PC-3 (cell line): Measurements from ENCODE around the gene KCNG2. TPM values are rescaled to one million over a fixed set of nuclear protein-coding genes. Genes with fewer than 3 reads are reported as not detected.

Experiments used
- ATAC-seq: fragments of 200-7000 bp; cut with Tn5 transposase; 2 replicates; pipeline ENCODE4 v1.9.1; 2020; ENCODE audit warnings: mild to moderate bottlenecking, moderate library complexity
- BruUV-seq: library from RNA; stranded (reverse); fragments of 400-500 nt; replicated peaks from 2 replicates; lab custom pipeline; 2021; lab: Mats Ljungman, UMichigan
- CTCF ChIA-PET: fragments of 300-600 bp; sonication (Branson Sonifier 250); formaldehyde crosslinking; loops from one replicate; lab custom pipeline; 2022; ENCODE audit warnings: antibody characterized with exemption; lab: Charles Lee
- POLR2A ChIA-PET: fragments of 300-600 bp; sonication (Branson Sonifier 250); formaldehyde crosslinking; loops from one replicate; lab custom pipeline; 2022; ENCODE audit warnings: antibody characterized with exemption; ENCODE audit not compliant: unreplicated experiment; lab: Charles Lee
- DNase-seq: peaks from one replicate; pipeline ENCODE4 v3.0.0-alpha.2; 2015
- H2AFZ ChIP-seq: fragments of 300-600 bp; sonication (generic); 2 replicates; pipeline ENCODE4 v1.6.0; 2016; ENCODE audit warnings: antibody characterized with exemption, low read length
- H3F3A ChIP-seq: fragments of 300-600 bp; sonication (generic); one replicate; pipeline ENCODE4 v1.6.0; 2017; ENCODE audit warnings: antibody characterized with exemption, low read length, control low read depth, mild to moderate bottlenecking; ENCODE audit not compliant: unreplicated experiment
- H3K27ac ChIP-seq: fragments of 300-600 bp; sonication (generic); 2 replicates; pipeline ENCODE4 v1.5.1; 2016; ENCODE audit warnings: mild to moderate bottlenecking, low read length
- H3K27me3 ChIP-seq: fragments of 300-600 bp; sonication (generic); 2 replicates; pipeline ENCODE4 v1.6.1; 2016; ENCODE audit warnings: low read length, mixed read lengths
- H3K36me3 ChIP-seq: fragments of 300-600 bp; sonication (generic); 2 replicates; pipeline ENCODE4 v1.6.1; 2016; ENCODE audit warnings: low read depth, mixed run types, low read length, mixed read lengths
- H3K4me1 ChIP-seq: fragments of 300-600 bp; sonication (generic); 2 replicates; pipeline ENCODE4 v1.5.1; 2016; ENCODE audit warnings: low read length; ENCODE audit not compliant: insufficient read depth
- H3K4me2 ChIP-seq: fragments of 300-600 bp; sonication (generic); 2 replicates; pipeline ENCODE4 v1.6.0; 2016; ENCODE audit warnings: low read length
- H3K4me3 ChIP-seq: fragments of 300-600 bp; sonication (generic); 2 replicates; pipeline ENCODE4 v1.5.1; 2016; ENCODE audit warnings: mild to moderate bottlenecking, low read length, mixed read lengths
- H3K79me2 ChIP-seq: fragments of 300-600 bp; sonication (generic); 2 replicates; pipeline ENCODE4 v1.6.1; 2017; ENCODE audit warnings: low read length, mixed read lengths
- H3K9ac ChIP-seq: fragments of 300-600 bp; sonication (generic); 2 replicates; pipeline ENCODE4 v1.6.0; 2016; ENCODE audit warnings: mild to moderate bottlenecking, low read length
- H3K9me2 ChIP-seq: fragments of 300-600 bp; sonication (generic); replicated peaks from 2 replicates; pipeline ENCODE4 v1.6.1; 2016; ENCODE audit warnings: mixed run types, low read length, mixed read lengths
- H3K9me3 ChIP-seq: fragments of 300-600 bp; sonication (generic); 2 replicates; pipeline ENCODE4 v1.6.1; 2016; ENCODE audit warnings: low read length, mixed read lengths
- H4K20me1 ChIP-seq: fragments of 300-600 bp; sonication (generic); 2 replicates; pipeline ENCODE4 v1.6.1; 2016; ENCODE audit warnings: low read length, mixed read lengths
- CTCF ChIP-seq: fragments of 300-600 bp; sonication (generic); conservative IDR thresholded peaks from 2 replicates; pipeline ENCODE4 v1.5.1; 2017; ENCODE audit warnings: antibody characterized with exemption, low read depth, mild to moderate bottlenecking, low read length
- EZH2 ChIP-seq: fragments of 300-600 bp; sonication (generic); IDR thresholded peaks from one replicate; pipeline ENCODE4 v1.6.1; 2017; ENCODE audit warnings: antibody characterized with exemption, mild to moderate bottlenecking, low read length; ENCODE audit not compliant: unreplicated experiment
- EZH2phosphoT487 ChIP-seq: fragments of 300-600 bp; sonication (generic); IDR thresholded peaks from 2 replicates; pipeline ENCODE4 v1.6.1; 2018; ENCODE audit warnings: mild to moderate bottlenecking, antibody characterized with exemption, low read length, borderline replicate concordance
- intact Hi-C: fragments of 100-400 bp; cut with micrococcal nuclease; formaldehyde crosslinking; loops from 2 replicates; pipeline ENCODE4 v1.9.0; 2023
- total RNA-seq: library from RNA; depleted of rRNA; stranded (reverse); fragments of >200 nt; gene quantifications from 2 replicates; pipeline ENCODE4 v1.2.3, GENCODE V29; 2014

KCNG2 gene
- total RNA-seq, 1 experiment from 2014 or later, result not detected

DNA sequence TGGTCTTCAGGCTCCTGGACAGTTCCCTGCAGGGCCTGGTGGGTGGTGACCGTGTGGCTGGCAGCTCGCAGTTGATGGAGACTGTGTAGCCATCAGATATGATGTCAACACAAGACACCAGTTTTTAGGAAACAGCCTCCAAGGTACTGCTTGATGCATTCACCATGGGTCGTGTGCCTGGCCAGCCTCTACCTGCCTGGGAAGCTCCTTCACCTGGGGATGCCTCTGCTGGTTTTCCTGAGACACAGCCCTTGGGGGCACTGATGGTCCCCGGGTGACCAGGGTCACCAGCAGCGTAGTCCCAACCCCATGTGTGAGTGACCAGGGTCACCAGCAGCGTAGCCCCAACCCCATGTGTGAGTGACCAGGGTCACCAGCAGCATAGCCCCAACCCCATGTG, 33.6 kb upstream of the KCNG2 start:
- no peak overlapping the region for H2AFZ ChIP-seq
- no peaks in the 10 kb centered on the region for H3F3A ChIP-seq
- TF ChIP-seq EZH2phosphoT487 (no peak), CTCF (no peak), EZH2 (no peak)
- H3K79me2 ChIP-seq, result no peaks in the 10 kb centered on the region
- no peaks in the 10 kb centered on the region for H3K9me3 ChIP-seq
- peaks cover 31% of the 10 kb centered on the region for H3K27me3 ChIP-seq
- POLR2A ChIA-PET, result no interaction called here
- no peaks in the 10 kb centered on the region for H3K4me1 ChIP-seq
- DNase-seq, result no peak
- CTCF ChIA-PET, result no interaction called here
- no peak for ATAC-seq
- no peak overlapping the region for H3K27ac ChIP-seq
- H3K36me3 ChIP-seq, result no peaks in the 10 kb centered on the region
- no peaks in the 10 kb centered on the region for H3K9me2 ChIP-seq
- no peak overlapping the region for H3K9ac ChIP-seq
- no peaks in the 10 kb centered on the region for H4K20me1 ChIP-seq
- intact Hi-C loops, result no loop called here
- no TSS peak for BruUV-seq
- H3K4me2 ChIP-seq, result no peak overlapping the region
- H3K4me3 ChIP-seq, result no peak overlapping the region

- Histone ChIP-seq H3K4me2 (no peak overlapping the region), H3K79me2 (no peaks in the 10 kb centered on the region), H3K4me1 (no peaks in the 10 kb centered on the region), H3K9me3 (no peaks in the 10 kb centered on the region), H3F3A (no peaks in the 10 kb centered on the region), H3K27me3 (peaks cover 34% of the 10 kb centered on the region), H3K36me3 (no peaks in the 10 kb centered on the region), H2AFZ (no peak overlapping the region), H3K9ac (no peak overlapping the region), H3K9me2 (no peaks in the 10 kb centered on the region), H3K4me3 (no peak overlapping the region), H4K20me1 (no peaks in the 10 kb centered on the region), H3K27ac (no peak overlapping the region)
- intact Hi-C loops, result no loop called here
- ATAC-seq (no peak), DNase-seq (no peak)
- CTCF ChIA-PET, result no interaction called here
- POLR2A ChIA-PET, result no interaction called here
- no TSS peak for BruUV-seq
- TF ChIP-seq EZH2phosphoT487, result no peak
- no peak for TF ChIP-seq CTCF
- no peak for TF ChIP-seq EZH2
Observed at GRCh38 chr18:79765491-79766245, 32.1 kb upstream of the KCNG2 start.

DNA sequence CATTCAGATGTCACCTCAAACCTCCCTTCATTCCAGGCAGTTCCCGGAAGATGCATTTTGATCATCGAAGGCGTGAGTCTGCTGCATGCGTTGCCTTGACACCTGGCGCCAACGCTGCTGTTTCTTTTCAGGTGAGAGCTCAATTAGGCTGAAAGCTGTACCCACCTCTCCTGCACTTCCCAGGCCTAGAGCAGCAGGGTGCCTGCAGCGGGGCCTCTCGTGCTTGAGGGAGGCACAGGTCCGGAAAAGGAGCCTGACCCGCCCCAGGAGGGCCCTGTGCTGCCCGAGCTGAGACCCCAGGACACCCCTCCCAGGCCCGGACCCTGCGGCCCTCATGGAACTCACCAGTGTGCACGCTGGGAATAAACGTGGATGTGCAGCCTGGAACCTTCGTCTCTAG, 31.4 kb upstream of the KCNG2 start:
- H3K36me3 ChIP-seq, result no peaks in the 10 kb centered on the region
- POLR2A ChIA-PET, result no interaction called here
- no peak overlapping the region for H3K4me2 ChIP-seq
- no peaks in the 10 kb centered on the region for H3K4me1 ChIP-seq
- H3K79me2 ChIP-seq, result no peaks in the 10 kb centered on the region
- H2AFZ ChIP-seq, result no peak overlapping the region
- CTCF ChIA-PET, result no interaction called here
- no TSS peak for BruUV-seq
- H3K9ac ChIP-seq, result no peak overlapping the region
- no peaks in the 10 kb centered on the region for H3F3A ChIP-seq
- H3K27ac ChIP-seq, result no peak overlapping the region
- no peaks in the 10 kb centered on the region for H3K9me2 ChIP-seq
- intact Hi-C loops, result no loop called here
- H3K9me3 ChIP-seq, result no peaks in the 10 kb centered on the region
- H3K27me3 ChIP-seq, result peaks cover 34% of the 10 kb centered on the region
- DNase-seq (no peak), ATAC-seq (no peak)
- no peak overlapping the region for H3K4me3 ChIP-seq
- no peaks in the 10 kb centered on the region for H4K20me1 ChIP-seq
- TF ChIP-seq EZH2phosphoT487, result no peak
- no peak for TF ChIP-seq CTCF
- TF ChIP-seq EZH2, result no peak
